Cardiac fibroblast (primary cell): ENCODE data around the gene CASP2.

Source experiments
- DNase-seq, 2 donors: peaks; one replicate each; pipeline versions ENCODE4 v3.0.0 to v3.0.0-alpha.2; 2010; ENCODE audit warnings: low read depth in 2 of 2
- H3K4me3 ChIP-seq, 2 donors: replicated peaks in 1 of 2; 1 replicate in 1 of 2; 2 replicates in 1 of 2; pipeline ENCODE4 v1.5.1; 2011; ENCODE audit warnings: low read depth in 2 of 2, low read length in 2 of 2, mild to moderate bottlenecking in 2 of 2, moderate library complexity in 1 of 2
- CTCF ChIP-seq: IDR thresholded peaks from one replicate; pipeline ENCODE4 v1.5.1; 2011; ENCODE audit warnings: low read depth, mild to moderate bottlenecking, low read length, inconsistent platforms

The CASP2 gene

GRCh38 chr7:143284591-143285469 lies 3.3 kb upstream of the CASP2 start, which contains the start of gene TMEM139:
TMEM139 (plus strand) TSS chr7:143284958; CDS start chr7:143285958, 1,000 bp downstream.
- DNase-seq, result no peak
- no peak within 1 kb of the TSS for H3K4me3 ChIP-seq
- TF ChIP-seq CTCF, result no peak

- TF ChIP-seq CTCF, result no peak
- no peak overlapping the region for H3K4me3 ChIP-seq
- DNase-seq, result no peak
Observed at GRCh38 chr7:143285470-143285778, 2.7 kb upstream of the CASP2 start.

- no peak overlapping the region for H3K4me3 ChIP-seq
- no peak for TF ChIP-seq CTCF
- no peak for DNase-seq
Observed at GRCh38 chr7:143285806-143286521, 2.2 kb upstream of the CASP2 start.

- DNase-seq, result no peak
- no peak overlapping the region for H3K4me3 ChIP-seq
- TF ChIP-seq CTCF, result no peak
Observed at GRCh38 chr7:143286522-143286890, 1.6 kb upstream of the CASP2 start.

GRCh38 chr7:143287339-143287934 lies 714 bp upstream of the CASP2 start:
- no peak for TF ChIP-seq CTCF
- DNase-seq, result no peak

GRCh38 chr7:143288836-143289235 lies 685 bp downstream of the CASP2 start:
- peak overlapping the region; percentile 87 to 91 for H3K4me3 ChIP-seq
- peak in 1 of 2 donors; percentile 43 for DNase-seq
- no peak for TF ChIP-seq CTCF

More at GRCh38 chr7:143287339-143287934, 714 bp upstream of the CASP2 start:
- H3K4me3 ChIP-seq, result peak overlapping the region; percentile 40 to 91
